ENCODE results near the gene CDH26.

The CDH26 gene

GRCh38 chr20:60062431-60063047 lies 104.3 kb downstream of the CDH26 start:
- TF ChIP-seq CTCF (IDR thresholded peaks at IDR 0.05; ENCODE audit: borderline replicate concordance, insufficient read depth, low read depth, low read length), result no peak
- no peak overlapping the region for H3K4me3 ChIP-seq (ENCODE audit: low read depth, low read length)

DNA sequence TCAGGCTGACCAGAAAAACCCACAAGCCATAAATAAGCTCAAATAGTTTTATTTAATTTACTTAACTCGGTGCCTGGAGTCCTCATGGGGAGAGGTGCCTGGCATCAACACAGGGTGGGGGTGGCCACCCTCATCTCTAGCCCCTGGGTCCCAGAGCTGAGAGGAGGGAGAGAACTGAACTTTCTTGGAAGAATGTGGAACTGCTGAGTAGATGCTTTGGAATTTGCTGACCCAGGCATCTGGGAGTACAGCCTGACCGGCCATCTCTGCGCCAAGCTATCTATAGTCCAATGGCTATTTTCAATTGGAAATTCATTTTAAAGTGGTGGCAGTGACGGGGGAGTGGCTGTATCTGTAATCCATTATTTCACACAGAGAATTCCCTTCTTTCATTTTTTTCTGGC lies 104.8 kb downstream of the CDH26 start:
- no peak overlapping the region for H3K4me3 ChIP-seq (ENCODE audit: low read depth, low read length)
- no peak for TF ChIP-seq CTCF (IDR thresholded peaks at IDR 0.05; ENCODE audit: borderline replicate concordance, insufficient read depth, low read depth, low read length)

- TF ChIP-seq CTCF (IDR thresholded peaks at IDR 0.05; ENCODE audit: borderline replicate concordance, insufficient read depth, low read depth, low read length), result no peak
- H3K4me3 ChIP-seq (ENCODE audit: low read depth, low read length), result no peak overlapping the region
Observed at GRCh38 chr20:60063739-60064380, 105.6 kb downstream of the CDH26 start.

All from GM12875 (cell line).